HG03520 (cell line): ENCODE measurements around the gene PRKAR1B.
"Not testable (repeated sequence)": the region's sequence is repeated elsewhere in the genome, so short reads cannot be mapped to it uniquely, and the experiment has no call there.

Experiments used
- ATAC-seq: cut with Tn5 transposase; IDR thresholded peaks from one replicate; pipeline ENCODE4 v1.9.1; 2021; ENCODE audit warnings: mild to moderate bottlenecking, moderate library complexity; ENCODE audit not compliant: unreplicated experiment

Gene PRKAR1B

GRCh38 chr7:672891-673290, 54.2 kb downstream of the PRKAR1B start:
- ATAC-seq = no peak

- no peak for ATAC-seq
These were observed 55.6 kb downstream of the PRKAR1B start for GRCh38 chr7:671415-672042.

GRCh38 chr7:670501-671390, 56.3 kb downstream of the PRKAR1B start:
- ATAC-seq = no peak

- ATAC-seq = no peak
These were observed 58.1 kb downstream of the PRKAR1B start for GRCh38 chr7:668958-669357.

- ATAC-seq = no peak
These were observed 58.7 kb downstream of the PRKAR1B start for GRCh38 chr7:668139-668931.

GRCh38 chr7:666454-667292, 60.4 kb downstream of the PRKAR1B start:
- ATAC-seq = no peak

- ATAC-seq = no peak
These were observed 61.2 kb downstream of the PRKAR1B start for GRCh38 chr7:665736-666453.

GRCh38 chr7:664997-665735, 61.9 kb downstream of the PRKAR1B start:
- no peak for ATAC-seq

- ATAC-seq = no peak
These were observed 62.7 kb downstream of the PRKAR1B start for GRCh38 chr7:664402-664775.

- ATAC-seq = no peak
These were observed 64.5 kb downstream of the PRKAR1B start for GRCh38 chr7:662576-662975.

GRCh38 chr7:659996-660395, 67.1 kb downstream of the PRKAR1B start:
- no peak for ATAC-seq

GRCh38 chr7:659306-659847, 67.7 kb downstream of the PRKAR1B start:
- no peak for ATAC-seq

GRCh38 chr7:657565-658119, 69.4 kb downstream of the PRKAR1B start:
- ATAC-seq = no peak

- ATAC-seq = not testable (repeated sequence)
These were observed 70.1 kb downstream of the PRKAR1B start for GRCh38 chr7:657010-657409.

GRCh38 chr7:655758-656157, 71.3 kb downstream of the PRKAR1B start:
- ATAC-seq = no peak

GRCh38 chr7:653829-654764, 73.0 kb downstream of the PRKAR1B start:
- no peak for ATAC-seq

GRCh38 chr7:652881-653280, 74.2 kb downstream of the PRKAR1B start:
- ATAC-seq = no peak

GRCh38 chr7:652167-652566, 74.9 kb downstream of the PRKAR1B start:
- not testable (repeated sequence) for ATAC-seq
